GM12878 (cell line): Measurements from ENCODE around the gene DUS3L. TPM values are rescaled to one million over a fixed set of nuclear protein-coding genes. Genes with fewer than 3 reads are reported as not detected.

ENCODE experiments used
- polyA plus RNA-seq, 11 experiments: library from polyadenylated mRNA; depleted of rRNA in 4 of 11; unstranded in 6 of 11; stranded (reverse) in 5 of 11; fragments of >200 nt; fragmentation: Nextera tagmentation in 4 of 11; fragmentation: Illumina TruSeq in 1 of 11; extraction: Ambion mirVana in 4 of 11; extraction: Trizol in 1 of 11; gene quantifications; 1 replicate in 1 of 11; 2 replicates in 10 of 11; pipeline versions ENCODE4 v1.2.1 to v1.2.3, GENCODE V29; 2011 to 2016; ENCODE audit warnings: inconsistent platforms in 2 of 11, missing spikeins in 2 of 11, low read depth in 1 of 11
- total RNA-seq, 4 experiments: library from RNA; depleted of rRNA in 3 of 4; stranded (reverse); fragments of >200 nt in 3 of 4; fragmentation: Illumina TruSeq in 1 of 4; extraction: Trizol in 1 of 4; gene quantifications; 2 replicates each; pipeline versions ENCODE4 v1.2.1 to v1.2.3, GENCODE V29; 2013 to 2021
- TF ChIP-seq, protein P1 (sequence below): fragments of 450-650 bp; IDR thresholded peaks from 2 replicates; pipeline ENCODE4 v1.6.1; 2017; ENCODE audit warnings: mild to moderate bottlenecking
- TF ChIP-seq, protein P2 (sequence below): fragments of 450-650 bp; IDR thresholded peaks from 2 replicates; pipeline ENCODE4 v1.6.1; 2017; ENCODE audit warnings: mild to moderate bottlenecking, moderate library complexity

Gene DUS3L
- total and polyA plus RNA-seq, 10 of the 15 experiments (the other 5 are each of a cell fraction or from before 2014, with no cell fraction given), result 0.64 to 47.6 (median 31.1) TPM

DNA sequence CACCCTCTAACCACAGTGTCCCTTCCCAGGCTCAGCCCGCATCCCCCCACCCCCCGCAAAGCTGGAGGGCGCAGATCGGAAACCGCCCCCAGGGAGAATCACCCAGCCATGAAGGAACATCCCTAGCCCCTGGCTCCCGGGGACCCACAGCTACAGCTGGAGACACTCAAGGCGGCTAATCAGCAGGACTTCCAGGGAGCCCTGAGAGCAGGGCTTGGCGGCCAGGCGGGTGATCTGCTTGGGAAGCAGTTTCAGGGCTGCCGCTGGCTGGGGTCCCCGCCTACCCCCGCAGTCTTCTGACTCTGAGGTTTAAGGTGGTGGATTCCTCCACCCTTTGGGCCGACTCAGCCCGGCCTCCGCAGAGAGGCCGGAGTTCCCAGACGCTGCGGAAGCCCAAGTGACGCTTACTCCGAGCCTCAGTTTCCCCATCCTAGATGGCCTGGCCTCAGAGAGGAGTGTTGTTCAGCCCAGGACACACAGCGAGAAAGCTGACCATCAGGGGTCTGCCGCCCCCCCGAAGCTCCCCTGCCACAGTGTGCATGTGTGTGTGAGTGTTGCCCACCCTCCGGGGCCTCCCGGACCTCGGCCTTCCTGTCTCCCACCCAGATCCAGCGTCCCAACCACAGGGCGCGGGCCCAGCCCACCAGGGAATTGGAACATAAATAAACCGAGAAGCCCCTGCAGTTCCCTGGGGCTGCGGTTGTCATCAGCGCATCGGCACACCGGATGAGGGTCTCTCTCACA is 38.8 kb upstream of the DUS3L start (continued):
- TF ChIP-seq, protein P1, sequence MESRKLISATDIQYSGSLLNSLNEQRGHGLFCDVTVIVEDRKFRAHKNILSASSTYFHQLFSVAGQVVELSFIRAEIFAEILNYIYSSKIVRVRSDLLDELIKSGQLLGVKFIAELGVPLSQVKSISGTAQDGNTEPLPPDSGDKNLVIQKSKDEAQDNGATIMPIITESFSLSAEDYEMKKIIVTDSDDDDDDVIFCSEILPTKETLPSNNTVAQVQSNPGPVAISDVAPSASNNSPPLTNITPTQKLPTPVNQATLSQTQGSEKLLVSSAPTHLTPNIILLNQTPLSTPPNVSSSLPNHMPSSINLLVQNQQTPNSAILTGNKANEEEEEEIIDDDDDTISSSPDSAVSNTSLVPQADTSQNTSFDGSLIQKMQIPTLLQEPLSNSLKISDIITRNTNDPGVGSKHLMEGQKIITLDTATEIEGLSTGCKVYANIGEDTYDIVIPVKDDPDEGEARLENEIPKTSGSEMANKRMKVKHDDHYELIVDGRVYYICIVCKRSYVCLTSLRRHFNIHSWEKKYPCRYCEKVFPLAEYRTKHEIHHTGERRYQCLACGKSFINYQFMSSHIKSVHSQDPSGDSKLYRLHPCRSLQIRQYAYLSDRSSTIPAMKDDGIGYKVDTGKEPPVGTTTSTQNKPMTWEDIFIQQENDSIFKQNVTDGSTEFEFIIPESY, result no peak
- TF ChIP-seq, protein P2, sequence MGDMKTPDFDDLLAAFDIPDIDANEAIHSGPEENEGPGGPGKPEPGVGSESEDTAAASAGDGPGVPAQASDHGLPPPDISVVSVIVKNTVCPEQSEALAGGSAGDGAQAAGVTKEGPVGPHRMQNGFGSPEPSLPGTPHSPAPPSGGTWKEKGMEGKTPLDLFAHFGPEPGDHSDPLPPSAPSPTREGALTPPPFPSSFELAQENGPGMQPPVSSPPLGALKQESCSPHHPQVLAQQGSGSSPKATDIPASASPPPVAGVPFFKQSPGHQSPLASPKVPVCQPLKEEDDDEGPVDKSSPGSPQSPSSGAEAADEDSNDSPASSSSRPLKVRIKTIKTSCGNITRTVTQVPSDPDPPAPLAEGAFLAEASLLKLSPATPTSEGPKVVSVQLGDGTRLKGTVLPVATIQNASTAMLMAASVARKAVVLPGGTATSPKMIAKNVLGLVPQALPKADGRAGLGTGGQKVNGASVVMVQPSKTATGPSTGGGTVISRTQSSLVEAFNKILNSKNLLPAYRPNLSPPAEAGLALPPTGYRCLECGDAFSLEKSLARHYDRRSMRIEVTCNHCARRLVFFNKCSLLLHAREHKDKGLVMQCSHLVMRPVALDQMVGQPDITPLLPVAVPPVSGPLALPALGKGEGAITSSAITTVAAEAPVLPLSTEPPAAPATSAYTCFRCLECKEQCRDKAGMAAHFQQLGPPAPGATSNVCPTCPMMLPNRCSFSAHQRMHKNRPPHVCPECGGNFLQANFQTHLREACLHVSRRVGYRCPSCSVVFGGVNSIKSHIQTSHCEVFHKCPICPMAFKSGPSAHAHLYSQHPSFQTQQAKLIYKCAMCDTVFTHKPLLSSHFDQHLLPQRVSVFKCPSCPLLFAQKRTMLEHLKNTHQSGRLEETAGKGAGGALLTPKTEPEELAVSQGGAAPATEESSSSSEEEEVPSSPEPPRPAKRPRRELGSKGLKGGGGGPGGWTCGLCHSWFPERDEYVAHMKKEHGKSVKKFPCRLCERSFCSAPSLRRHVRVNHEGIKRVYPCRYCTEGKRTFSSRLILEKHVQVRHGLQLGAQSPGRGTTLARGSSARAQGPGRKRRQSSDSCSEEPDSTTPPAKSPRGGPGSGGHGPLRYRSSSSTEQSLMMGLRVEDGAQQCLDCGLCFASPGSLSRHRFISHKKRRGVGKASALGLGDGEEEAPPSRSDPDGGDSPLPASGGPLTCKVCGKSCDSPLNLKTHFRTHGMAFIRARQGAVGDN, result no peak
